ENCODE results near the gene KLF13.

- no peak for TF ChIP-seq KDM1A (IDR thresholded peaks at IDR 0.05; ENCODE audit: low read depth)
- TF ChIP-seq CTCF (IDR thresholded peaks at IDR 0.05), result no peak
- no peak for TF ChIP-seq RAD21 (conservative IDR thresholded peaks at IDR 0.05 in 1 of 2, IDR thresholded peaks at IDR 0.05 in 1 of 2)
- TF ChIP-seq MAX (IDR thresholded peaks at IDR 0.05), result no peak
- TF ChIP-seq ELK1 (IDR thresholded peaks at IDR 0.05; ENCODE audit: low read depth, low read length), result no peak
Measured at GRCh38 chr15:31400222-31400927, 73.7 kb downstream of the KLF13 start.

Data from A549 (cell line).